A673 (cell line): Measurements from ENCODE around the gene ZNF121. TPM values are rescaled to one million over a fixed set of nuclear protein-coding genes. Genes with fewer than 3 reads are reported as not detected.

ENCODE experiments used
- BruUV-seq: library from RNA; stranded (reverse); fragments of 400-500 nt; replicated peaks from 2 replicates; lab custom pipeline; 2021; lab: Mats Ljungman, UMichigan
- CTCF ChIA-PET: fragments of 300-600 bp; sonication (Branson Sonifier 250); formaldehyde crosslinking; loops from one replicate; lab custom pipeline; 2022; ENCODE audit warnings: antibody characterized with exemption; lab: Charles Lee
- POLR2A ChIA-PET: fragments of 300-600 bp; sonication (Branson Sonifier 250); formaldehyde crosslinking; loops from one replicate; lab custom pipeline; 2022; ENCODE audit warnings: antibody characterized with exemption; ENCODE audit not compliant: low non-redundant PET; lab: Charles Lee
- DNase-seq: peaks from one replicate; pipeline ENCODE4 v3.0.0-alpha.2; 2015; ENCODE audit warnings: low spot score
- H3K27ac ChIP-seq: fragments of 200-600 bp; sonication (generic); 2 replicates; pipeline ENCODE4 v1.5.1; 2016; ENCODE audit warnings: mixed run types, low read depth, mild to moderate bottlenecking, mixed read lengths, antibody characterized with exemption, low read length; ENCODE audit not compliant: poor library complexity, severe bottlenecking
- H3K27me3 ChIP-seq: fragments of 200-600 bp; sonication (generic); replicated peaks from 2 replicates; pipeline ENCODE4 v1.6.1; 2017; ENCODE audit warnings: mixed run types, low read depth, mild to moderate bottlenecking, mixed read lengths, antibody characterized with exemption, low read length; ENCODE audit not compliant: insufficient read depth, poor library complexity
- H3K36me3 ChIP-seq: fragments of 200-600 bp; sonication (generic); 2 replicates; pipeline ENCODE4 v1.6.1; 2016; ENCODE audit warnings: mixed run types, mild to moderate bottlenecking, mixed read lengths, antibody characterized with exemption, low read length; ENCODE audit not compliant: insufficient read depth, poor library complexity, severe bottlenecking
- H3K4me1 ChIP-seq: fragments of 200-600 bp; sonication (generic); 2 replicates; pipeline ENCODE4 v1.6.1; 2017; ENCODE audit warnings: mixed run types, mild to moderate bottlenecking, mixed read lengths, antibody characterized with exemption, low read length; ENCODE audit not compliant: insufficient read depth, poor library complexity, severe bottlenecking
- H3K4me3 ChIP-seq: fragments of 200-600 bp; sonication (generic); 2 replicates; pipeline ENCODE4 v1.5.1; 2016; ENCODE audit warnings: low read depth, mixed run types, mild to moderate bottlenecking, mixed read lengths, low read length; ENCODE audit not compliant: poor library complexity, severe bottlenecking
- H3K9me3 ChIP-seq: fragments of 200-600 bp; sonication (generic); 2 replicates; pipeline ENCODE4 v1.6.1; 2016; ENCODE audit warnings: mixed run types, low read depth, mild to moderate bottlenecking, mixed read lengths, antibody characterized with exemption, low read length; ENCODE audit not compliant: poor library complexity, severe bottlenecking
- EZH2 ChIP-seq: fragments of 200-600 bp; sonication (generic); IDR thresholded peaks from 2 replicates; pipeline ENCODE4 v1.6.1; 2017; ENCODE audit warnings: borderline replicate concordance, low read depth, mild to moderate bottlenecking, mixed read lengths, antibody characterized with exemption, low read length; ENCODE audit not compliant: poor library complexity, severe bottlenecking
- intact Hi-C: fragments of 100-400 bp; cut with micrococcal nuclease; formaldehyde crosslinking; loops from one replicate; pipeline ENCODE4 v1.10.0; 2022; ENCODE audit not compliant: unreplicated experiment
- total RNA-seq: library from RNA; stranded (reverse); gene quantifications from 2 replicates; pipeline ENCODE4 v1.2.3, GENCODE V29; 2021
- TF ChIP-seq, protein P1 (sequence below): fragments of 300-800, 200-600 bp; sonication (generic); conservative IDR thresholded peaks from 2 replicates; pipeline ENCODE4 v1.5.1; 2017; ENCODE audit warnings: low read depth, mild to moderate bottlenecking, antibody characterized with exemption, low read length, moderate library complexity, mixed read lengths

The ZNF121 gene
- total RNA-seq, 1 experiment from 2014 or later, result 65.6 TPM

- peaks cover 75% of the 10 kb centered on the region for H3K9me3 ChIP-seq
- POLR2A ChIA-PET, result no interaction called here
- no peak for TF ChIP-seq EZH2
- TF ChIP-seq, protein P1, sequence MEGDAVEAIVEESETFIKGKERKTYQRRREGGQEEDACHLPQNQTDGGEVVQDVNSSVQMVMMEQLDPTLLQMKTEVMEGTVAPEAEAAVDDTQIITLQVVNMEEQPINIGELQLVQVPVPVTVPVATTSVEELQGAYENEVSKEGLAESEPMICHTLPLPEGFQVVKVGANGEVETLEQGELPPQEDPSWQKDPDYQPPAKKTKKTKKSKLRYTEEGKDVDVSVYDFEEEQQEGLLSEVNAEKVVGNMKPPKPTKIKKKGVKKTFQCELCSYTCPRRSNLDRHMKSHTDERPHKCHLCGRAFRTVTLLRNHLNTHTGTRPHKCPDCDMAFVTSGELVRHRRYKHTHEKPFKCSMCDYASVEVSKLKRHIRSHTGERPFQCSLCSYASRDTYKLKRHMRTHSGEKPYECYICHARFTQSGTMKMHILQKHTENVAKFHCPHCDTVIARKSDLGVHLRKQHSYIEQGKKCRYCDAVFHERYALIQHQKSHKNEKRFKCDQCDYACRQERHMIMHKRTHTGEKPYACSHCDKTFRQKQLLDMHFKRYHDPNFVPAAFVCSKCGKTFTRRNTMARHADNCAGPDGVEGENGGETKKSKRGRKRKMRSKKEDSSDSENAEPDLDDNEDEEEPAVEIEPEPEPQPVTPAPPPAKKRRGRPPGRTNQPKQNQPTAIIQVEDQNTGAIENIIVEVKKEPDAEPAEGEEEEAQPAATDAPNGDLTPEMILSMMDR, result no peak
- no peaks in the 10 kb centered on the region for H3K4me1 ChIP-seq
- H3K27ac ChIP-seq, result no peak overlapping the region
- no peak overlapping the region for H3K4me3 ChIP-seq
- BruUV-seq, result TSS peak; percentile 11
- no peak for DNase-seq
- H3K27me3 ChIP-seq, result no peaks in the 10 kb centered on the region
- CTCF ChIA-PET, result no interaction called here
- peaks cover 76% of the 10 kb centered on the region for H3K36me3 ChIP-seq
- intact Hi-C loops, result no loop called here
Observed at GRCh38 chr19:9528757-9529336, 55.5 kb downstream of the ZNF121 start.

GRCh38 chr19:9523885-9524474 lies 60.3 kb downstream of the ZNF121 start:
- H3K9me3 ChIP-seq, result peaks cover 77% of the 10 kb centered on the region
- CTCF ChIA-PET, result no interaction called here
- no peaks in the 10 kb centered on the region for H3K4me1 ChIP-seq
- no peak for TF ChIP-seq EZH2
- TF ChIP-seq, protein P1, result no peak
- H3K4me3 ChIP-seq, result no peak overlapping the region
- POLR2A ChIA-PET, result interaction anchor here (0.6 kb wide), 1 partner anchor 201 kb away, joined by 6 read pairs; no protein-coding TSS in a partner anchor
- no TSS peak for BruUV-seq
- DNase-seq, result no peak
- H3K27me3 ChIP-seq, result no peaks in the 10 kb centered on the region
- no peak overlapping the region for H3K27ac ChIP-seq
- intact Hi-C loops, result no loop called here
- H3K36me3 ChIP-seq, result peaks cover 28% of the 10 kb centered on the region

Other genes starting within 250 kb of the ZNF121 start
- 2.7 and 3.8 TPM in 2 replicates for gene ZNF177, start 221.5 kb downstream of the ZNF121 start, total RNA-seq
- 17.8 and 25.6 TPM in 2 replicates for gene ZNF266, start 148.9 kb downstream of the ZNF121 start, total RNA-seq
- gene ZNF560, start 85.9 kb downstream of the ZNF121 start, total RNA-seq, result 5.7 and 8.0 TPM in 2 replicates
- gene ZNF426, start 45.9 kb downstream of the ZNF121 start, total RNA-seq, result 17.2 and 18.1 TPM in 2 replicates
- 37.7 and 38.2 TPM in 2 replicates for gene ZNF561, start 36.7 kb upstream of the ZNF121 start, total RNA-seq
- gene ZNF562, start 90.6 kb upstream of the ZNF121 start, total RNA-seq, result 35.9 and 42.3 TPM in 2 replicates
- 3.9 and 7.7 TPM in 2 replicates for gene ZNF846, start 184.2 kb upstream of the ZNF121 start, total RNA-seq
- 21.7 and 26.4 TPM in 2 replicates for gene FBXL12, start 234.6 kb upstream of the ZNF121 start, total RNA-seq
- 327 and 383 TPM in 2 replicates for gene UBL5, start 243.4 kb upstream of the ZNF121 start, total RNA-seq